Body of pancreas (tissue), 4 donors: Measurements from ENCODE around the gene EVA1A.

ENCODE experiments used
- POLR2A ChIP-seq, 3 donors: fragments of 450-650 bp; IDR thresholded peaks; one replicate each; pipeline ENCODE4 v1.6.1; 2016; ENCODE audit warnings: antibody characterized with exemption in 3 of 3, mild to moderate bottlenecking in 2 of 3
- TF ChIP-seq, protein P1 (sequence below), 7 experiments: fragments of 450-650 bp in 4 of 7; fragments of 200-600 bp in 3 of 7; sonication (generic) in 3 of 7; IDR thresholded peaks; one replicate each; pipeline ENCODE4 v1.5.1; 2016 to 2019; ENCODE audit warnings: antibody characterized with exemption in 7 of 7

DNA sequence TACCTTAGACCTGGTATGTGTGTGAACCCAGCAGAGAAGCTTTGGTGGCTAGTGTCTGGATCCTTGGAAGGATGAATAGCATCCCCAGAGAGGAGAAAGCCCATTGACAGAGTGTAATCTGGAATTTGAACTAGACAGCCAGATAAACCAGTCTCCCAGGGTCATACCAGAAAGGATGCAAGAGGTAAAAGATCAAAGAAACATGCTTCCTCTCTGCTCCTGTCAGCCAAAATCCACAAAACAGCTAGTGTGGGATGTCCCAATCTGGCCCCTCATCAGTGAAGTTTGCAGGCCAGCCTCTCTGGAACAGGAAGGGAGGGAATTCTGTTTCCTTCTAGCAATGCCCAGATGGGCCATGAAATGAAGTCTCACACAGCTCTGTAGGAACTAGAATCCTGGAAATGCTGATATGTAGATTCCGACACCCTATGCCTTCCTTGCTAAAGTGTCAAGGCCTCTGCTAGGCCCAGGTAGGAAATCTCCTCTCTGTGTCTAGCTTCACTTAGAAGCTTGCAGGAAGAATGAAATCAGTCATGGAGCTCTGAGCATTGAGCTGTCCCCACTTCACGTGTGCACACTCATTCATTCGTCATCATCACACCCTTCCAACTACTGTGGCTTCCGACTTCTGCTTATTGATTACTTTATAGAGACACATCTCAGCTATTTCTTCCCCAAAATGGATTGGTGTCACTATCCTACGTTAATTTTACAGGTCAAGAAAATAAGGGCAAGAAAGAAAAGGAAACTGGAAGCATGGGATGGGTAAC is 38.0 kb downstream of the EVA1A start:
- TF ChIP-seq, protein P1, sequence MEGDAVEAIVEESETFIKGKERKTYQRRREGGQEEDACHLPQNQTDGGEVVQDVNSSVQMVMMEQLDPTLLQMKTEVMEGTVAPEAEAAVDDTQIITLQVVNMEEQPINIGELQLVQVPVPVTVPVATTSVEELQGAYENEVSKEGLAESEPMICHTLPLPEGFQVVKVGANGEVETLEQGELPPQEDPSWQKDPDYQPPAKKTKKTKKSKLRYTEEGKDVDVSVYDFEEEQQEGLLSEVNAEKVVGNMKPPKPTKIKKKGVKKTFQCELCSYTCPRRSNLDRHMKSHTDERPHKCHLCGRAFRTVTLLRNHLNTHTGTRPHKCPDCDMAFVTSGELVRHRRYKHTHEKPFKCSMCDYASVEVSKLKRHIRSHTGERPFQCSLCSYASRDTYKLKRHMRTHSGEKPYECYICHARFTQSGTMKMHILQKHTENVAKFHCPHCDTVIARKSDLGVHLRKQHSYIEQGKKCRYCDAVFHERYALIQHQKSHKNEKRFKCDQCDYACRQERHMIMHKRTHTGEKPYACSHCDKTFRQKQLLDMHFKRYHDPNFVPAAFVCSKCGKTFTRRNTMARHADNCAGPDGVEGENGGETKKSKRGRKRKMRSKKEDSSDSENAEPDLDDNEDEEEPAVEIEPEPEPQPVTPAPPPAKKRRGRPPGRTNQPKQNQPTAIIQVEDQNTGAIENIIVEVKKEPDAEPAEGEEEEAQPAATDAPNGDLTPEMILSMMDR (IDR thresholded peaks at IDR 0.05) = no peak
- no peak for TF ChIP-seq POLR2A (IDR thresholded peaks at IDR 0.05)
